Measurements from ENCODE around the gene THBS3.

Gene THBS3

GRCh38 chr1:155177918-155178281, 29.8 kb downstream of the THBS3 start:
- Mint-ChIP-seq H3K4me1 (ENCODE audit: low read depth) (peaks cover 28% of the 10 kb centered on the region), H3K9me3 (ENCODE audit: low read depth) (no peaks in the 10 kb centered on the region), H3K4me3 (no peak overlapping the region), H3K27ac (no peak overlapping the region), H3K27me3 (no peaks in the 10 kb centered on the region), H3K36me3 (peaks cover 2% of the 10 kb centered on the region)

- Mint-ChIP-seq H3K4me1 (ENCODE audit: low read depth) (peaks cover 30% of the 10 kb centered on the region), H3K4me3 (no peak overlapping the region), H3K27ac (no peak overlapping the region), H3K9me3 (ENCODE audit: low read depth) (no peaks in the 10 kb centered on the region), H3K27me3 (no peaks in the 10 kb centered on the region), H3K36me3 (peaks cover 2% of the 10 kb centered on the region)
Observed at GRCh38 chr1:155177192-155177917, 30.3 kb downstream of the THBS3 start.

GRCh38 chr1:155176544-155177071, 31.1 kb downstream of the THBS3 start:
- Mint-ChIP-seq H3K4me1 (ENCODE audit: low read depth) (peaks cover 37% of the 10 kb centered on the region), H3K36me3 (peaks cover 2% of the 10 kb centered on the region)

GRCh38 chr1:155175927-155176371, 31.7 kb downstream of the THBS3 start:
- Mint-ChIP-seq H3K9me3 (ENCODE audit: low read depth) (no peaks in the 10 kb centered on the region), H3K27ac (no peak overlapping the region), H3K4me3 (no peak overlapping the region)

More at GRCh38 chr1:155176544-155177071, 31.1 kb downstream of the THBS3 start:
- H3K27me3 Mint-ChIP-seq, result no peaks in the 10 kb centered on the region
- H3K9me3 Mint-ChIP-seq (ENCODE audit: low read depth), result no peaks in the 10 kb centered on the region
- peak overlapping the region; percentile 27 for H3K4me3 Mint-ChIP-seq
- H3K27ac Mint-ChIP-seq, result peak overlapping the region; percentile 16

GRCh38 chr1:155175281-155175926, 32.3 kb downstream of the THBS3 start:
- no peaks in the 10 kb centered on the region for H3K9me3 Mint-ChIP-seq (ENCODE audit: low read depth)
- H3K4me3 Mint-ChIP-seq, result peak overlapping the region; percentile 13
- H3K4me1 Mint-ChIP-seq (ENCODE audit: low read depth), result peaks cover 42% of the 10 kb centered on the region
- H3K36me3 Mint-ChIP-seq, result peaks cover 2% of the 10 kb centered on the region
- peak overlapping the region; percentile 22 for H3K27ac Mint-ChIP-seq
- no peaks in the 10 kb centered on the region for H3K27me3 Mint-ChIP-seq

More at GRCh38 chr1:155175927-155176371, 31.7 kb downstream of the THBS3 start:
- Mint-ChIP-seq H3K4me1 (ENCODE audit: low read depth) (peaks cover 41% of the 10 kb centered on the region), H3K36me3 (peaks cover 2% of the 10 kb centered on the region), H3K27me3 (no peaks in the 10 kb centered on the region)

- Mint-ChIP-seq H3K27me3 (no peaks in the 10 kb centered on the region), H3K27ac (peak overlapping the region; percentile 99), H3K9me3 (ENCODE audit: low read depth) (no peaks in the 10 kb centered on the region), H3K4me1 (ENCODE audit: low read depth) (peaks cover 47% of the 10 kb centered on the region), H3K36me3 (peaks cover 4% of the 10 kb centered on the region), H3K4me3 (peak overlapping the region; percentile 98)
Observed at GRCh38 chr1:155174324-155175280, 33.1 kb downstream of the THBS3 start.

GRCh38 chr1:155173478-155174323, 34.0 kb downstream of the THBS3 start, which contains the start of gene TRIM46:
Gene TRIM46, plus strand, starts transcription at chr1:155173849. Its CDS starts 118 bp downstream, at chr1:155173967.
- H3K9me3 Mint-ChIP-seq (ENCODE audit: low read depth), result no peaks in the 10 kb centered on the region
- no peaks in the 10 kb centered on the region for H3K27me3 Mint-ChIP-seq
- H3K4me1 Mint-ChIP-seq (ENCODE audit: low read depth), result peaks cover 47% of the 10 kb centered on the region
- H3K4me3 Mint-ChIP-seq, result peak within 1 kb of the TSS; percentile 98
- peak within 1 kb of the TSS; percentile 99 for H3K27ac Mint-ChIP-seq
- H3K36me3 Mint-ChIP-seq, result peaks cover 8% of the 10 kb centered on the region

- Mint-ChIP-seq H3K27ac (peak within 1 kb of the TSS; percentile 99), H3K4me1 (ENCODE audit: low read depth) (peaks cover 49% of the 10 kb centered on the region), H3K27me3 (no peaks in the 10 kb centered on the region), H3K9me3 (ENCODE audit: low read depth) (no peaks in the 10 kb centered on the region), H3K4me3 (peak within 1 kb of the TSS; percentile 98), H3K36me3 (peaks cover 8% of the 10 kb centered on the region)
Observed at GRCh38 chr1:155172732-155173477, 34.8 kb downstream of the THBS3 start, which contains the start of gene KRTCAP2. Gene KRTCAP2, minus strand, starts transcription at chr1:155173304. Its CDS starts 80 bp downstream, at chr1:155173224.

- Mint-ChIP-seq H3K4me3 (peak overlapping the region; percentile 98), H3K4me1 (ENCODE audit: low read depth) (peaks cover 57% of the 10 kb centered on the region), H3K27me3 (no peaks in the 10 kb centered on the region), H3K27ac (peak overlapping the region; percentile 99), H3K36me3 (peaks cover 6% of the 10 kb centered on the region), H3K9me3 (ENCODE audit: low read depth) (no peaks in the 10 kb centered on the region)
Observed at GRCh38 chr1:155171836-155172731, 35.6 kb downstream of the THBS3 start.

GRCh38 chr1:155170806-155171205, 36.9 kb downstream of the THBS3 start:
- Mint-ChIP-seq H3K27ac (no peak overlapping the region), H3K4me3 (no peak overlapping the region), H3K36me3 (peaks cover 6% of the 10 kb centered on the region)

GRCh38 chr1:155170101-155170785, 37.5 kb downstream of the THBS3 start:
- Mint-ChIP-seq H3K9me3 (ENCODE audit: low read depth) (no peaks in the 10 kb centered on the region), H3K27me3 (no peaks in the 10 kb centered on the region), H3K27ac (no peak overlapping the region), H3K4me1 (ENCODE audit: low read depth) (peaks cover 47% of the 10 kb centered on the region), H3K4me3 (peak overlapping the region; percentile 70), H3K36me3 (peaks cover 6% of the 10 kb centered on the region)

More at GRCh38 chr1:155170806-155171205, 36.9 kb downstream of the THBS3 start:
- H3K4me1 Mint-ChIP-seq (ENCODE audit: low read depth), result peaks cover 49% of the 10 kb centered on the region
- no peaks in the 10 kb centered on the region for H3K27me3 Mint-ChIP-seq
- no peaks in the 10 kb centered on the region for H3K9me3 Mint-ChIP-seq (ENCODE audit: low read depth)

- H3K4me3 Mint-ChIP-seq, result peak overlapping the region; percentile 6
- H3K9me3 Mint-ChIP-seq (ENCODE audit: low read depth), result no peaks in the 10 kb centered on the region
- H3K27me3 Mint-ChIP-seq, result no peaks in the 10 kb centered on the region
- H3K36me3 Mint-ChIP-seq, result peaks cover 6% of the 10 kb centered on the region
- H3K27ac Mint-ChIP-seq, result no peak overlapping the region
- peaks cover 42% of the 10 kb centered on the region for H3K4me1 Mint-ChIP-seq (ENCODE audit: low read depth)
Observed at GRCh38 chr1:155169541-155169940, 38.2 kb downstream of the THBS3 start.
